Spinal cord (tissue), 10 donors: ENCODE data around the gene PCDHGC5. TPM values are rescaled to one million over a fixed set of nuclear protein-coding genes. Genes with fewer than 3 reads are reported as not detected.
A peak's percentile ranks its signal among the peaks of the same experiment; 100 is the strongest.

Experiments used
- DNase-seq, 6 donors: peaks; one replicate each; pipeline versions ENCODE4 v3.0.0 to v3.0.0-alpha.2; 2013 to 2015; ENCODE audit warnings: low spot score in 6 of 6, low read depth in 4 of 6
- H3K27ac ChIP-seq: one replicate; pipeline ENCODE4 v1.5.1; 2013; ENCODE audit warnings: low read depth, low read length, control low read depth
- H3K27me3 ChIP-seq: one replicate; pipeline ENCODE4 v1.6.1; 2013; ENCODE audit warnings: low read length; ENCODE audit not compliant: control insufficient read depth, insufficient read depth
- H3K36me3 ChIP-seq: one replicate; pipeline ENCODE4 v1.6.1; 2013; ENCODE audit warnings: low read length; ENCODE audit not compliant: control insufficient read depth, insufficient read depth
- H3K4me1 ChIP-seq: one replicate; pipeline ENCODE4 v1.6.1; 2013; ENCODE audit warnings: low read length; ENCODE audit not compliant: control insufficient read depth, insufficient read depth
- H3K4me3 ChIP-seq: one replicate; pipeline ENCODE4 v1.5.1; 2013; ENCODE audit warnings: low read depth, low read length, control low read depth
- H3K9me3 ChIP-seq: one replicate; pipeline ENCODE4 v1.6.1; 2013; ENCODE audit warnings: low read length; ENCODE audit not compliant: control insufficient read depth, insufficient read depth
- WGBS: methylation state at CpG from one replicate; pipeline ENCODE4 v1.1.5; 2013; ENCODE audit warnings: missing lambda C conversion rate; ENCODE audit not compliant: insufficient coverage; 5-methylcytosine and 5-hydroxymethylcytosine counted together
- polyA plus RNA-seq, 2 donors: library from polyadenylated mRNA; unstranded; fragments of 120-200 nt; gene quantifications; one replicate each; pipeline ENCODE4 v1.2.1, GENCODE V29; 2013; ENCODE audit not compliant: insufficient read length in 2 of 2
- total RNA-seq, 2 donors: library from RNA; depleted of rRNA in 1 of 2; stranded (reverse); fragments of 120-200 nt in 1 of 2; fragments of >200 nt in 1 of 2; gene quantifications; one replicate each; pipeline versions ENCODE4 v1.2.3 to v1.2.4, GENCODE V29; 2013 to 2014
- donor health status: healthy.

Gene PCDHGC5
- total and polyA plus RNA-seq, 4 donors, result 4.0 to 6.5 (median 5.7) TPM

DNA sequence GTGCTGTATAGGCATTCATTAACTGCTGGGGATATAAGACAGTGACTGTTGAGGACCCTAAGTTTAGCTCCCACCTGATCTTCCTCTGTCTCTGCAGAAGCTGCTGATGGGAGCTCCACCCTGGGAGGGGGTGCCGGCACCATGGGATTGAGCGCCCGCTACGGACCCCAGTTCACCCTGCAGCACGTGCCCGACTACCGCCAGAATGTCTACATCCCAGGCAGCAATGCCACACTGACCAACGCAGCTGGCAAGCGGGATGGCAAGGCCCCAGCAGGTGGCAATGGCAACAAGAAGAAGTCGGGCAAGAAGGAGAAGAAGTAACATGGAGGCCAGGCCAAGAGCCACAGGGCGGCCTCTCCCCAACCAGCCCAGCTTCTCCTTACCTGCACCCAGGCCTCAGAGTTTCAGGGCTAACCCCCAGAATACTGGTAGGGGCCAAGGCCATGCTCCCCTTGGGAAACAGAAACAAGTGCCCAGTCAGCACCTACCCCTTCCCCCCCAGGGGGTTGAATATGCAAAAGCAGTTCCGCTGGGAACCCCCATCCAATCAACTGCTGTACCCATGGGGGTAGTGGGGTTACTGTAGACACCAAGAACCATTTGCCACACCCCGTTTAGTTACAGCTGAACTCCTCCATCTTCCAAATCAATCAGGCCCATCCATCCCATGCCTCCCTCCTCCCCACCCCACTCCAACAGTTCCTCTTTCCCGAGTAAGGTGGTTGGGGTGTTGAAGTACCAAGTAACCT lies 22.1 kb downstream of the PCDHGC5 start:
- Histone ChIP-seq H3K27ac (peak overlapping the region; percentile 3), H3K4me1 (peaks cover 96% of the 10 kb centered on the region), H3K27me3 (no peaks in the 10 kb centered on the region), H3K9me3 (no peaks in the 10 kb centered on the region), H3K4me3 (no peak overlapping the region), H3K36me3 (peaks cover 58% of the 10 kb centered on the region)
- WGBS, result 84% methylated on average over 4 of the region's 14 CpGs
- DNase-seq, result no peak

GRCh38 chr5:141511771-141512325 lies 23.0 kb downstream of the PCDHGC5 start:
- peaks cover 57% of the 10 kb centered on the region for H3K36me3 ChIP-seq
- WGBS, result 72% methylated on average over 2 of the region's 4 CpGs
- DNase-seq, result no peak
- H3K27ac ChIP-seq, result peak overlapping the region; percentile 97
- H3K27me3 ChIP-seq, result no peaks in the 10 kb centered on the region
- no peaks in the 10 kb centered on the region for H3K9me3 ChIP-seq
- H3K4me3 ChIP-seq, result peak overlapping the region; percentile 70
- peaks cover 96% of the 10 kb centered on the region for H3K4me1 ChIP-seq

GRCh38 chr5:141512390-141512910 lies 23.6 kb downstream of the PCDHGC5 start:
- Histone ChIP-seq H3K27ac (peak overlapping the region; percentile 97), H3K4me3 (peak overlapping the region; percentile 70), H3K9me3 (no peaks in the 10 kb centered on the region), H3K4me1 (peaks cover 90% of the 10 kb centered on the region), H3K36me3 (peaks cover 51% of the 10 kb centered on the region), H3K27me3 (no peaks in the 10 kb centered on the region)
- 7% methylated on average over 8 of the region's 28 CpGs for WGBS
- peak in 2 of 6 donors; percentile 86 to 89 for DNase-seq

DNA sequence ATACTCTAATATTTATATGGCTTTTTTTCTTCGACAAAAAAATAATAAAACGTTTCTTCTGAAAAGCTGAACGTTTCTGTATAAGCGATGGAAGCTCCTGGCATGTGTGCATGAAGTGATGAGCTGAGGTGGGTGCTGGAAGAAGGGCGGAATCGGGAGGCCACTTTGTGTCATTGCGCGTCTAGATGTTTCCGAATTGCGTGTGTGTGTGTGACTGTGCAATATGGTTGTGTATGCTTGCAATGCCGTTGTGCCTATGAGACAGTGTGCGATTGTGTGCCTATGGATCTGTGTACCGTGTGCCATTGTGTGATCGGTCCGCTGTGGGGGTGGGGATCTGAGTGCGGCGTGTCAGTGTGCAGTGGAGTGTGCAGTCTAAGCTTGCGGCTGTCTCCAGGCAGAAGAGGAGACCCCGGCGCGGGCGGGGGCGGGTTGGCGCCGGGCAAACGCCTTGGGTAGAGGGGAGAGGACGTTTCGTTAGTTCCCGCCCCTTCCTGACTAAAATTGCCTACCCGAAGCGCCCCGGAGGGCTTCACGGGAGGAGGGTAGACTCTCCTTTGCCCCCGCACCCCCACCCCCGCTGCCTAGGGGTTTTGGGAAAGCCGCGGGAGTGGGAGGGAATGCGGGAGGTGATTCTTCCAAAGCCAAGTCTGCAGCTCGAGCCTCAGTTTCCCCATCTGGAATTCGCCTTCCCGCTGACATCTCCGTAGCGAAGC lies 24.2 kb downstream of the PCDHGC5 start:
- H3K36me3 ChIP-seq, result peaks cover 46% of the 10 kb centered on the region
- no peaks in the 10 kb centered on the region for H3K27me3 ChIP-seq
- under 1% methylated on average over 36 of the region's 43 CpGs for WGBS
- H3K4me3 ChIP-seq, result peak overlapping the region; percentile 70
- no peaks in the 10 kb centered on the region for H3K9me3 ChIP-seq
- H3K4me1 ChIP-seq, result peaks cover 84% of the 10 kb centered on the region
- peak overlapping the region; percentile 97 for H3K27ac ChIP-seq
- DNase-seq, result peak in 3 of 6 donors; percentile 81 to 97 (median 94)

DNA sequence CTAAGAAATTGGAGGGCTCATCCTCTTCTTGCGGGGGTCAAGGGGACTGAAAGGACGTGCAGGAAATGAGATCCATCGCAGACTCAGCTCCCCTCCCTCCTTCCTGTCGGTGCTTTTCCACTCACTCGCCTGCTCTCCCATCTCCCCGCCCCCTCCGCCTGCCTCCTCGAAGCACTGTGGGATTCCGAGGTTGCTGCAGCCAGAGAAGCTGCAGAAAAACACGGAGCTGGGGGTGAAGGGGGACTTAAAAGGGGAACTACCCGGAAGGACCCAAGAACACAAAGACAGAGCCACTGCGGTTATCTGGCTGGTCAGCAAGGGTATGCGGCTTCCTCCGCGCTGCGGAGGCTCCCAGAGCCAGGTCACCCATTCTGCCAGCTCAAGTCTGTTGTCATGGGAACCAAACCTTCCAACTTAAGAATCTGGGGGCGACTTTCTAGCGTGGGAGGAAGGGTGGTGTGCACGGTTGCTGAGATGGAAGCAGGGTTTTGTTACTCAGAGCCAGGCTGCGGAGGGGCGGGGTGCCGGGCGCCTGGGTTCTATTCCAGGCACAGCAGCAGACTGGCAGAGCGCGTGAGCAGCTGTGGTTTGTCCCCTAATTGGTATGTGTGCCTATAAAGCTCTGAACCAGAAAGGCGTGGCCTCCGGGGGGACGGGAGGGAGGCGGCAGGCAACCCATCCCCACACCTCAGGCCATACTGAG lies 24.9 kb downstream of the PCDHGC5 start:
- WGBS, result 0% methylated on average over 20 of the region's 29 CpGs
- Histone ChIP-seq H3K4me3 (peak overlapping the region; percentile 70), H3K27me3 (no peaks in the 10 kb centered on the region), H3K9me3 (no peaks in the 10 kb centered on the region), H3K4me1 (peaks cover 76% of the 10 kb centered on the region), H3K27ac (peak overlapping the region; percentile 97), H3K36me3 (peaks cover 51% of the 10 kb centered on the region)
- peak in 5 of 6 donors; percentile 80 to 98 (median 92) for DNase-seq

DNA sequence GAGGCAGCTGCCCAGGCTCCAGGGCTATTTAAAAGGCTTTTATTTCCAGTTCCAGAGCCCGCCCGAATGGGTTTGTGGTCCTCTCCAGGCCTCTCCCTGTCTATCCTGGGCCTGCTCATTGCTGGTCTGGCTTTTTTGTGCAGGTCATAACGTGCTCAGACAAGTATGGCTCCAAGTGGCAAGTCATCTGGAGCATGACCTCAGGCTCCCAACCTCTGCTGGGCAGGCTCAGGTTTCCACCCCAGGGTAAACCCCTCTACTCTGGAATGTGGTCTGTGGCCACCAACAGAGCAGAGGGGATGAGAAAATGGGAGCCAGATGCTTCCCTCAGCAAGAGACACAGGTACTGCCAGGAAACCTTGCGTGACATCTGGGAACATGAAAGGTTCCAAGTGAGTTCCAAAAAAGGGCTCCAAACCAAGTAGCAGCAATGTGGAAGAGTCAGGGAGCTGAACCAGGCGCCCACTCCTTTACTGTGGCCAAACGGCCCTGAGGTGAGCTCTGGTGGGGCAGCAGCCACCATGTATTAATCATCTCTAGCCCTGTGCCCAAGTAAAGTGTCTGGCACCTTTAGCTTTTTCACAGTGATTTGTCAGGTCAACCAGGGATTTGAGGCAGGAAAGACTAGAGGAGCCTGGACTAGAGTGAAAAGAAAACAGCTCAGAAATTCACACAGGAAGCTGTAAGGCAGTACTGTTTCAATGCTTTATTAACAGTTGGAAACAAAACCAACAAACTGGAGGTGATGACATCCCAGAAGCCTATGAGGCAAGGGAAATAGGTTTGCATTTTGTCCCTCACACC lies 25.7 kb downstream of the PCDHGC5 start:
- WGBS, result 25% methylated on average over 6 of the region's 6 CpGs
- peaks cover 69% of the 10 kb centered on the region for H3K4me1 ChIP-seq
- peaks cover 45% of the 10 kb centered on the region for H3K36me3 ChIP-seq
- peak in 2 of 6 donors; percentile 38 to 44 for DNase-seq
- peak overlapping the region; percentile 70 for H3K4me3 ChIP-seq
- H3K27ac ChIP-seq, result peak overlapping the region; percentile 97
- H3K9me3 ChIP-seq, result no peaks in the 10 kb centered on the region
- H3K27me3 ChIP-seq, result no peaks in the 10 kb centered on the region

DNA sequence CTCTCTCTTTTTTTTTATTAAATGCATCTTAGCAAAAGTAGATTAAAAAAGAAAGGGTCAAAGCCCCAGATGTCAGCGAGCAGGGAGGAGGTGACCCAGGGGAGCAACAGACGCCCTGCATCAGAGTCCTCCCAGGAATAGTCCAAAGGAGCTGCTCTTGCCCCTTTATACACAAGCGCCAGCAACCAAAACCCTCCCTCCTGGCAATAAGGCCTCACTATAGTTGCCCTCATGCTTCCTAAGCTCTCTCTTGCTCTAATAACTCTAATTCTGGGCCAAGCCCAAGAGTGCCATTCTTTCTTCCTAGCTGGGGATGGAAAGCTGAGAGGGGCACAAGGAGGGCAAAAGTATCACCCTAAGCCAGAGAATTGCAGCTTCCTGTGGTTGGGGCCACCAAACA lies 26.3 kb downstream of the PCDHGC5 start:
- DNase-seq, result peak in 1 of 6 donors; percentile 39
- Histone ChIP-seq H3K36me3 (peaks cover 39% of the 10 kb centered on the region), H3K9me3 (no peaks in the 10 kb centered on the region), H3K27ac (peak overlapping the region; percentile 97), H3K27me3 (no peaks in the 10 kb centered on the region), H3K4me3 (no peak overlapping the region), H3K4me1 (peaks cover 64% of the 10 kb centered on the region)
- WGBS, result 40% methylated on average over 2 of the region's 3 CpGs

- 68% methylated on average over 3 of the region's 4 CpGs for WGBS
- Histone ChIP-seq H3K4me1 (peaks cover 65% of the 10 kb centered on the region), H3K27ac (peak overlapping the region; percentile 97), H3K36me3 (peaks cover 31% of the 10 kb centered on the region), H3K9me3 (no peaks in the 10 kb centered on the region), H3K4me3 (no peak overlapping the region), H3K27me3 (no peaks in the 10 kb centered on the region)
- DNase-seq, result no peak
Measured at GRCh38 chr5:141515946-141516671, 27.2 kb downstream of the PCDHGC5 start.
